Esophagus muscularis mucosa (tissue), 4 donors: Measurements from ENCODE around the gene C9orf85.

Experiments used
- EP300 ChIP-seq: sonication (generic); formaldehyde crosslinking; IDR thresholded peaks from one replicate; pipeline ENCODE4 v1.6.1; 2017; ENCODE audit warnings: antibody characterized with exemption
- POLR2A ChIP-seq: fragments of 450-650 bp; IDR thresholded peaks from one replicate; pipeline ENCODE4 v1.6.1; 2017; ENCODE audit warnings: antibody characterized with exemption, moderate library complexity, mild to moderate bottlenecking, low read depth
- TF ChIP-seq, protein P1 (sequence below), 3 experiments: fragments of 200-600 bp in 2 of 3; fragments of 450-650 bp in 1 of 3; sonication (generic) in 2 of 3; IDR thresholded peaks; one replicate each; pipeline ENCODE4 v1.5.1; 2017 to 2019; ENCODE audit warnings: antibody characterized with exemption in 3 of 3, mild to moderate bottlenecking in 2 of 3, moderate library complexity in 1 of 3

DNA sequence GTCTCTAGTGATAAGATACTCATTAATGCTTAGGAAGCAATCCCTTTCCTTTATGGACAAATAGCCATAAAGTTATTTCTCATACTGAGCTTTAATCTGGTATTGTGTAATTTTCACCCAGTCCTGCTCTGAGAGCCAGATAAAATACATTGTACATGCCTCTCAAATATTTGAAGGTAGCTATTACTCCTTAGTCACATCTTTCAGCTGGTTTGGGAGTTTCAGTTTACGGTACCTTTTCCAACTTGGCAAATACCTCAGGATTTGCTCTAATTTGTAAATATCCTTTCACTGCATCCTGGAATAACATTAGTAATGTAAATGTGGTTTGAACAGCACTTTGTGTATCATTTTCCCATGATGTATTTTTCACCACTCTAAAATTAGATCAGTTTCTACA, 47.8 kb upstream of the C9orf85 start:
- TF ChIP-seq, protein P1, sequence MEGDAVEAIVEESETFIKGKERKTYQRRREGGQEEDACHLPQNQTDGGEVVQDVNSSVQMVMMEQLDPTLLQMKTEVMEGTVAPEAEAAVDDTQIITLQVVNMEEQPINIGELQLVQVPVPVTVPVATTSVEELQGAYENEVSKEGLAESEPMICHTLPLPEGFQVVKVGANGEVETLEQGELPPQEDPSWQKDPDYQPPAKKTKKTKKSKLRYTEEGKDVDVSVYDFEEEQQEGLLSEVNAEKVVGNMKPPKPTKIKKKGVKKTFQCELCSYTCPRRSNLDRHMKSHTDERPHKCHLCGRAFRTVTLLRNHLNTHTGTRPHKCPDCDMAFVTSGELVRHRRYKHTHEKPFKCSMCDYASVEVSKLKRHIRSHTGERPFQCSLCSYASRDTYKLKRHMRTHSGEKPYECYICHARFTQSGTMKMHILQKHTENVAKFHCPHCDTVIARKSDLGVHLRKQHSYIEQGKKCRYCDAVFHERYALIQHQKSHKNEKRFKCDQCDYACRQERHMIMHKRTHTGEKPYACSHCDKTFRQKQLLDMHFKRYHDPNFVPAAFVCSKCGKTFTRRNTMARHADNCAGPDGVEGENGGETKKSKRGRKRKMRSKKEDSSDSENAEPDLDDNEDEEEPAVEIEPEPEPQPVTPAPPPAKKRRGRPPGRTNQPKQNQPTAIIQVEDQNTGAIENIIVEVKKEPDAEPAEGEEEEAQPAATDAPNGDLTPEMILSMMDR (IDR thresholded peaks at IDR 0.05) = no peak
- TF ChIP-seq POLR2A = no peak
- no peak for TF ChIP-seq EP300
